Loucy (cell line): ENCODE measurements around the gene CDRT15.

ENCODE experiments used
- H2AFZ ChIP-seq: fragments of 200-600 bp; sonication (generic); 2 replicates; pipeline ENCODE4 v1.6.0; 2016; ENCODE audit warnings: antibody characterized with exemption, mild to moderate bottlenecking, low read length, moderate library complexity
- H3F3A ChIP-seq: fragments of 200-600 bp; 2 replicates; pipeline ENCODE4 v1.6.0; 2016; ENCODE audit warnings: antibody characterized with exemption, low read depth, mild to moderate bottlenecking
- H3K27me3 ChIP-seq: fragments of 200-600 bp; sonication (generic); 2 replicates; pipeline ENCODE4 v1.6.1; 2014; ENCODE audit warnings: low read length, mild to moderate bottlenecking; ENCODE audit not compliant: insufficient read depth, poor library complexity, severe bottlenecking
- H3K36me3 ChIP-seq: fragments of 200-600 bp; sonication (generic); 2 replicates; pipeline ENCODE4 v1.6.1; 2016; ENCODE audit warnings: low read length; ENCODE audit not compliant: insufficient read depth
- H3K4me1 ChIP-seq: fragments of 200-600 bp; sonication (generic); 2 replicates; pipeline ENCODE4 v1.5.1; 2014; ENCODE audit warnings: low read length, mild to moderate bottlenecking; ENCODE audit not compliant: insufficient read depth, poor library complexity, severe bottlenecking
- H3K4me2 ChIP-seq: fragments of 200-600 bp; sonication (generic); 2 replicates; pipeline ENCODE4 v1.6.0; 2014; ENCODE audit warnings: antibody characterized with exemption, low read length, low read depth, mild to moderate bottlenecking; ENCODE audit not compliant: poor library complexity, severe bottlenecking
- H3K4me3 ChIP-seq: fragments of 200-600 bp; sonication (generic); 2 replicates; pipeline ENCODE4 v1.5.1; 2014; ENCODE audit warnings: low read length, mild to moderate bottlenecking, mixed read lengths; ENCODE audit not compliant: poor library complexity, severe bottlenecking
- H3K79me2 ChIP-seq: fragments of 200-600 bp; sonication (generic); 2 replicates; pipeline ENCODE4 v1.6.1; 2014; ENCODE audit warnings: low read length; ENCODE audit not compliant: insufficient read depth
- H3K9ac ChIP-seq: fragments of 200-600 bp; sonication (generic); 2 replicates; pipeline ENCODE4 v1.6.0; 2014; ENCODE audit warnings: mild to moderate bottlenecking, low read depth, low read length, moderate library complexity; ENCODE audit not compliant: poor library complexity, severe bottlenecking
- H3K9me2 ChIP-seq: fragments of 200-600 bp; sonication (generic); replicated peaks from 2 replicates; pipeline ENCODE4 v1.6.1; 2016; ENCODE audit warnings: low read depth, low read length, mixed read lengths
- H3K9me3 ChIP-seq: fragments of 200-600 bp; sonication (generic); 2 replicates; pipeline ENCODE4 v1.6.1; 2014; ENCODE audit warnings: mild to moderate bottlenecking, antibody characterized with exemption, low read length, low read depth; ENCODE audit not compliant: insufficient read depth
- H4K20me1 ChIP-seq: fragments of 200-600 bp; sonication (generic); 2 replicates; pipeline ENCODE4 v1.6.0; 2014; ENCODE audit warnings: antibody characterized with exemption, low read length, mild to moderate bottlenecking; ENCODE audit not compliant: insufficient read depth, poor library complexity, severe bottlenecking
- CTCF ChIP-seq: fragments of 200-600 bp; sonication (generic); conservative IDR thresholded peaks from 2 replicates; pipeline ENCODE4 v1.5.1; 2014; ENCODE audit warnings: mild to moderate bottlenecking, antibody characterized with exemption, low read length
- EZH2phosphoT487 ChIP-seq: fragments of 200-600 bp; IDR thresholded peaks from 2 replicates; pipeline ENCODE4 v1.6.1; 2018; ENCODE audit warnings: antibody characterized with exemption, mild to moderate bottlenecking, moderate library complexity, borderline replicate concordance

Gene CDRT15

GRCh38 chr17:14199601-14200000, 37.1 kb downstream of the CDRT15 start:
- Histone ChIP-seq H3K9ac (no peak overlapping the region), H3K9me2 (no peaks in the 10 kb centered on the region), H3F3A (no peaks in the 10 kb centered on the region), H3K4me1 (no peaks in the 10 kb centered on the region), H3K79me2 (no peaks in the 10 kb centered on the region), H3K36me3 (no peaks in the 10 kb centered on the region), H2AFZ (no peak overlapping the region), H3K9me3 (no peaks in the 10 kb centered on the region), H3K4me3 (no peak overlapping the region), H4K20me1 (peaks cover 68% of the 10 kb centered on the region), H3K27me3 (peaks cover 47% of the 10 kb centered on the region), H3K4me2 (no peak overlapping the region)
- TF ChIP-seq EZH2phosphoT487, result no peak
- no peak for TF ChIP-seq CTCF

GRCh38 chr17:14198575-14198974, 38.1 kb downstream of the CDRT15 start:
- no peaks in the 10 kb centered on the region for H3K4me1 ChIP-seq
- no peaks in the 10 kb centered on the region for H3K9me3 ChIP-seq
- no peaks in the 10 kb centered on the region for H3K79me2 ChIP-seq
- H3K4me3 ChIP-seq, result no peak overlapping the region
- no peak overlapping the region for H3K9ac ChIP-seq
- H3K36me3 ChIP-seq, result no peaks in the 10 kb centered on the region
- peaks cover 41% of the 10 kb centered on the region for H3K27me3 ChIP-seq
- no peaks in the 10 kb centered on the region for H3F3A ChIP-seq
- H2AFZ ChIP-seq, result no peak overlapping the region
- no peak overlapping the region for H3K4me2 ChIP-seq
- no peaks in the 10 kb centered on the region for H3K9me2 ChIP-seq
- TF ChIP-seq CTCF, result no peak
- no peak for TF ChIP-seq EZH2phosphoT487
- H4K20me1 ChIP-seq, result peaks cover 62% of the 10 kb centered on the region

- Histone ChIP-seq H3K36me3 (no peaks in the 10 kb centered on the region), H3K4me2 (no peak overlapping the region), H3F3A (no peaks in the 10 kb centered on the region), H4K20me1 (peaks cover 57% of the 10 kb centered on the region), H3K9me2 (no peaks in the 10 kb centered on the region), H3K4me1 (no peaks in the 10 kb centered on the region), H3K27me3 (peaks cover 36% of the 10 kb centered on the region), H3K9me3 (no peaks in the 10 kb centered on the region), H3K9ac (no peak overlapping the region), H2AFZ (no peak overlapping the region), H3K4me3 (no peak overlapping the region), H3K79me2 (no peaks in the 10 kb centered on the region)
- TF ChIP-seq EZH2phosphoT487, result no peak
- TF ChIP-seq CTCF, result no peak
Observed at GRCh38 chr17:14198013-14198412, 38.6 kb downstream of the CDRT15 start.
